Fibroblast of the aortic adventitia (primary cell): Measurements from ENCODE around the gene ZFYVE9. TPM values are rescaled to one million over a fixed set of nuclear protein-coding genes. Genes with fewer than 3 reads are reported as not detected.

Experiments used
- DNase-seq: peaks from one replicate; pipeline ENCODE4 v3.0.0-alpha.2; 2010; ENCODE audit warnings: low read depth
- H3K4me3 ChIP-seq: 2 replicates; pipeline ENCODE4 v1.5.1; 2011; ENCODE audit warnings: low read depth, mild to moderate bottlenecking, control low read depth, low read length, moderate library complexity
- CTCF ChIP-seq: IDR thresholded peaks from 2 replicates; pipeline ENCODE4 v1.5.1; 2011; ENCODE audit warnings: mild to moderate bottlenecking, low read length, control low read depth, inconsistent platforms; ENCODE audit not compliant: insufficient read depth
- total RNA-seq: library from RNA; depleted of rRNA; stranded (reverse); fragments of >200 nt; gene quantifications from 2 replicates; pipeline ENCODE4 v1.2.3, GENCODE V29; 2012; ENCODE audit warnings: low replicate concordance

The ZFYVE9 gene
- total RNA-seq, 1 donor, result 28.8 TPM

- no peak overlapping the region for H3K4me3 ChIP-seq
- no peak for DNase-seq
- TF ChIP-seq CTCF, result no peak
Observed at GRCh38 chr1:52305417-52306226, 163.7 kb downstream of the ZFYVE9 start.

- no peak overlapping the region for H3K4me3 ChIP-seq
- TF ChIP-seq CTCF, result no peak
- no peak for DNase-seq
Observed at GRCh38 chr1:52306227-52307006, 164.5 kb downstream of the ZFYVE9 start.

GRCh38 chr1:52321061-52321460, 179.2 kb downstream of the ZFYVE9 start:
- H3K4me3 ChIP-seq, result no peak overlapping the region
- no peak for DNase-seq
- no peak for TF ChIP-seq CTCF

GRCh38 chr1:52323731-52324130, 181.8 kb downstream of the ZFYVE9 start:
- TF ChIP-seq CTCF, result no peak
- DNase-seq, result no peak
- H3K4me3 ChIP-seq, result no peak overlapping the region

GRCh38 chr1:52325786-52326185, 183.9 kb downstream of the ZFYVE9 start:
- H3K4me3 ChIP-seq, result no peak overlapping the region
- DNase-seq, result no peak
- no peak for TF ChIP-seq CTCF

DNA sequence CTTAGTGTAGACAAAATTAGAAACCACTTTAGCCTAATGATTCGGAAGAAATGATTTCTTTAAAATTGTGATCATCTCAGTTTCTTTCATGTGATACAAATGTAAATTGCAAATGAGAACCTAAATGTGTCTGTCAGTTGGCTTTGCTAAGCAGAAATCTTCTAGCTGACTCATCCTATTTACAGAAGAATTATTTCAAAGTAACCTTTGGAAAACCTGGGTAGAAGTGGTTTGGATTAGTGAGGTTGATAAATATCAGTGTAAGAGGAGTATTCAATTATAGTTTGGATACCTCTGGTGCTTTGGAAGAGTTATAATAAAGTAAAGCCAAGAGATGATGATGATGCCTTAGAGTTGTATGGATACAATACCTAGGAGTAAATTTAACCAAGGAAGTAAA, 186.7 kb downstream of the ZFYVE9 start:
- no peak overlapping the region for H3K4me3 ChIP-seq
- no peak for TF ChIP-seq CTCF
- no peak for DNase-seq
